SU-DHL-6 (cell line): ENCODE measurements around the gene MDN1.
"Not testable (repeated sequence)": the region's sequence is repeated elsewhere in the genome, so short reads cannot be mapped to it uniquely, and the experiment has no call there.

Experiments used
- H2AFZ ChIP-seq: fragments of 200-600 bp; sonication (generic); 2 replicates; pipeline ENCODE4 v1.6.1; 2014; ENCODE audit warnings: low read depth, mild to moderate bottlenecking, moderate library complexity, mixed read lengths, antibody characterized with exemption, low read length; ENCODE audit not compliant: severe bottlenecking
- H3F3A ChIP-seq: fragments of 200-600 bp; shearing (Covaris generic); 2 replicates; pipeline ENCODE4 v1.6.0; 2016; ENCODE audit warnings: antibody characterized with exemption, mild to moderate bottlenecking; ENCODE audit not compliant: insufficient read depth
- H3K27ac ChIP-seq: fragments of 200-600 bp; sonication (generic); 2 replicates; pipeline ENCODE4 v1.5.1; 2016; ENCODE audit warnings: low read depth, mild to moderate bottlenecking, low read length, moderate library complexity, mixed read lengths
- H3K27me3 ChIP-seq: fragments of 200-600 bp; sonication (generic), shearing (Covaris generic); 2 replicates; pipeline ENCODE4 v1.6.0; 2014; ENCODE audit warnings: mild to moderate bottlenecking, low read length
- H3K36me3 ChIP-seq: fragments of 200-600 bp; sonication (generic); 2 replicates; pipeline ENCODE4 v1.6.1; 2014; ENCODE audit warnings: mild to moderate bottlenecking, low read length, mixed read lengths
- H3K4me2 ChIP-seq: fragments of 300-600, 200-600 bp; shearing (Covaris generic), sonication (generic); 2 replicates; pipeline ENCODE4 v1.6.0; 2014; ENCODE audit warnings: low read length, low read depth, mild to moderate bottlenecking; ENCODE audit not compliant: poor library complexity, severe bottlenecking
- H3K4me3 ChIP-seq: fragments of 200-600 bp; sonication (generic); 2 replicates; pipeline ENCODE4 v1.5.1; 2014; ENCODE audit warnings: antibody characterized with exemption, low read length, mild to moderate bottlenecking, mixed read lengths; ENCODE audit not compliant: insufficient read depth, poor library complexity, severe bottlenecking
- H3K79me2 ChIP-seq: fragments of 200-600 bp; sonication (generic); 2 replicates; pipeline ENCODE4 v1.6.1; 2014; ENCODE audit warnings: mild to moderate bottlenecking, low read length, moderate library complexity; ENCODE audit not compliant: insufficient read depth
- H3K9ac ChIP-seq: fragments of 200-600 bp; sonication (generic); 2 replicates; pipeline ENCODE4 v1.7.0; 2014; ENCODE audit warnings: mild to moderate bottlenecking, low read length
- H3K9me2 ChIP-seq: fragments of 200-600 bp; sonication (generic); replicated peaks from 2 replicates; pipeline ENCODE4 v1.6.1; 2014; ENCODE audit warnings: low read length; ENCODE audit not compliant: insufficient read depth
- H3K9me3 ChIP-seq: fragments of 200-600 bp; sonication (generic); 2 replicates; pipeline ENCODE4 v1.6.1; 2014; ENCODE audit warnings: low read length, mixed read lengths; ENCODE audit not compliant: insufficient read depth
- H4K20me1 ChIP-seq: fragments of 200-600 bp; sonication (generic); 2 replicates; pipeline ENCODE4 v1.6.1; 2014; ENCODE audit warnings: low read depth, mild to moderate bottlenecking, antibody characterized with exemption, low read length, moderate library complexity, mixed read lengths
- EZH2phosphoT487 ChIP-seq: fragments of 200-600 bp; sonication (generic), shearing (Covaris generic); conservative IDR thresholded peaks from 2 replicates; pipeline ENCODE4 v1.6.1; 2018; ENCODE audit warnings: mild to moderate bottlenecking, antibody characterized with exemption, low read length, moderate library complexity, mixed read lengths
- TF ChIP-seq, protein P1 (sequence below): fragments of 200-600 bp; sonication (generic); IDR thresholded peaks from one replicate; pipeline ENCODE4 v1.5.1; 2017; ENCODE audit warnings: antibody characterized with exemption, mild to moderate bottlenecking, low read length, moderate library complexity; ENCODE audit not compliant: insufficient read depth, poor library complexity, severe bottlenecking

The MDN1 gene

DNA sequence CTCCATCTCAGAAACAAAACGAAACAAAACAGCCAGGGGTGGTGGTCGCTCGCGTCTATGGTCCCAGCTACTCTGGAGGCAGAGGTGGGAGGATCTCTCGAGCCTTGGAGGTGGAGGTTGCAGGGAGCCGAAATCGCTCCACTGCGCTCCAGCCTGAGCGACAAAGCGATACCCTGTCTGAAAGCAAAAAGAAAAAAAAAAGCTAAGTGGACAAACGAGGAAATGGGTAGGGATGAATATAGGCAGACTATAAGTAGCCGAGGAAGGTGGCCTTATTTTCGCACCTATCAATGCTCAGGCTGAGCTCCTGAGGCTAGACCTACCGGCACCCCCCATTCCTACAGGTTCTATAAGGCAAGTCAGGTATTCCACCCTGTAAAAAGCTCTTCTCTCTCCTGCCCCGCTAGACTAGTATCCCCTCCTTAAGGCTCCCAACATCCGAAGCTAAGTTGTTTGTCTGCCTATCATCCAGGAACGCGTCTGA, 9.4 kb upstream of the MDN1 start:
- Histone ChIP-seq H3K4me3 (peak overlapping the region; percentile 68), H2AFZ (peak overlapping the region; percentile 79), H3F3A (no peaks in the 10 kb centered on the region), H3K79me2 (peaks cover 27% of the 10 kb centered on the region), H3K9me2 (no peaks in the 10 kb centered on the region), H3K27ac (peak overlapping the region; percentile 71), H3K4me2 (peak overlapping the region; percentile 71), H3K27me3 (no peaks in the 10 kb centered on the region), H4K20me1 (no peaks in the 10 kb centered on the region), H3K36me3 (no peaks in the 10 kb centered on the region; the same call in 1 of the 2 replicates), H3K9ac (peak overlapping the region; percentile 91), H3K9me3 (no peaks in the 10 kb centered on the region)
- TF ChIP-seq, protein P1, sequence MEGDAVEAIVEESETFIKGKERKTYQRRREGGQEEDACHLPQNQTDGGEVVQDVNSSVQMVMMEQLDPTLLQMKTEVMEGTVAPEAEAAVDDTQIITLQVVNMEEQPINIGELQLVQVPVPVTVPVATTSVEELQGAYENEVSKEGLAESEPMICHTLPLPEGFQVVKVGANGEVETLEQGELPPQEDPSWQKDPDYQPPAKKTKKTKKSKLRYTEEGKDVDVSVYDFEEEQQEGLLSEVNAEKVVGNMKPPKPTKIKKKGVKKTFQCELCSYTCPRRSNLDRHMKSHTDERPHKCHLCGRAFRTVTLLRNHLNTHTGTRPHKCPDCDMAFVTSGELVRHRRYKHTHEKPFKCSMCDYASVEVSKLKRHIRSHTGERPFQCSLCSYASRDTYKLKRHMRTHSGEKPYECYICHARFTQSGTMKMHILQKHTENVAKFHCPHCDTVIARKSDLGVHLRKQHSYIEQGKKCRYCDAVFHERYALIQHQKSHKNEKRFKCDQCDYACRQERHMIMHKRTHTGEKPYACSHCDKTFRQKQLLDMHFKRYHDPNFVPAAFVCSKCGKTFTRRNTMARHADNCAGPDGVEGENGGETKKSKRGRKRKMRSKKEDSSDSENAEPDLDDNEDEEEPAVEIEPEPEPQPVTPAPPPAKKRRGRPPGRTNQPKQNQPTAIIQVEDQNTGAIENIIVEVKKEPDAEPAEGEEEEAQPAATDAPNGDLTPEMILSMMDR, result no peak
- no peak for TF ChIP-seq EZH2phosphoT487

DNA sequence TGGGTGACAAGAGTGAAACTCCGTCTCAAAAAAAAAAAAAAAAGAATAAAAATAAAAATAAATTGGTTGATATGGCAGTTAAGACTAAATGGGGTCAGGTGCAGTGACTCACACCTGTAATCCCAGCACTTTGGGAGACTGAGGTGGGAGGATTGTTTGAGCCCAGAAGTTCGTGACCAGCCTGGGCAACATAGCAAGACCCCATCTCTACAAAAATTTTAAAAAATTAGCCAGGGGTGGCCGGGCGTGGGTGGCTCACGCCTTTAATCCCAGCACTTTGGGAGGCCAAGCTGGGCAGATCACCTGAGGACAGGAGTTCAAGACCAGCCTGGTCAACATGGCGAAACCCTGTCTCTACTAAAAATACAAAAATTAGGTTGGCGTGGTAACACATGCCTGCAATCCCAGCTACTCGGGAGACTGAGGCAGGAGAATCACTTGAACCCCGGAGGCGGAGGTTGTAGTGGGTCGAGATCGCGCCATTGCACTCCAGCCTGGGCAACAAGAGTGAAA, 8.9 kb upstream of the MDN1 start:
- H3K9ac ChIP-seq, result peak overlapping the region; percentile 91
- H4K20me1 ChIP-seq, result not testable (repeated sequence)

DNA sequence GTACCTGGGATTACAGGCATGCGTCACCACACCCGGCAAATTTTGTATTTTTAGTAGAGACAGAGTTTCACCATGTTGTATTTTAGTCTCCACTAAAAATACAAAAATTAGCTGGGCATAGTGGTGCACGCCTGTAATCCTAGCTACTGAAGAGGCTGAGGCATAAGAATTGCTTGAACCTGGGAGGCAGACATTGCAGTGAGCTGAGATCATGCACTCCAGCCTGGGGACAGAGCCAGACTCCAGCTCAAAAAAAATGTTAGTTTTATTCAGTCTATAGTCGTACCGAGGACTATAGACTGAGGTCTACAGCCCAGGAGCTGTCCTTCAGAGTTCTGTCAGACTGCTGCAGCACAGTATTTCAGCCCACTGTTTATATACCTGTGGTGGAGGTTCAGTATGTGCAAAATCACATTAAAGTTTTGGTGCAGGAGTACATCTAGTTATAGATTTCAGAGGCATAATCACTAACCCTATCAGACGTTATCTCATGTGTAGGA, 6.5 kb upstream of the MDN1 start:
- TF ChIP-seq, protein P1, result no peak
- H3K36me3 ChIP-seq, result no peaks in the 10 kb centered on the region
- peaks cover 14% of the 10 kb centered on the region for H3K79me2 ChIP-seq
- H3K4me2 ChIP-seq, result no peak overlapping the region
- H4K20me1 ChIP-seq, result no peaks in the 10 kb centered on the region
- no peak overlapping the region for H3K9ac ChIP-seq
- no peak overlapping the region for H3K4me3 ChIP-seq
- no peaks in the 10 kb centered on the region for H3K9me2 ChIP-seq
- H3K9me3 ChIP-seq, result no peaks in the 10 kb centered on the region
- H3K27me3 ChIP-seq, result no peaks in the 10 kb centered on the region
- H2AFZ ChIP-seq, result no peak overlapping the region
- no peak overlapping the region for H3K27ac ChIP-seq
- H3F3A ChIP-seq, result no peaks in the 10 kb centered on the region

More for the DNA sequence above, 8.9 kb upstream of the MDN1 start:
- Histone ChIP-seq H3K79me2 (peaks cover 27% of the 10 kb centered on the region), H2AFZ (peak overlapping the region; percentile 79), H3K4me2 (peak overlapping the region; percentile 71), H3K4me3 (peak overlapping the region; percentile 68), H3K27ac (peak overlapping the region; percentile 71)
- H3K9me2 ChIP-seq, H3F3A ChIP-seq, H3K27me3 ChIP-seq, H3K9me3 ChIP-seq, H3K36me3 ChIP-seq: not testable (repeated sequence)

DNA sequence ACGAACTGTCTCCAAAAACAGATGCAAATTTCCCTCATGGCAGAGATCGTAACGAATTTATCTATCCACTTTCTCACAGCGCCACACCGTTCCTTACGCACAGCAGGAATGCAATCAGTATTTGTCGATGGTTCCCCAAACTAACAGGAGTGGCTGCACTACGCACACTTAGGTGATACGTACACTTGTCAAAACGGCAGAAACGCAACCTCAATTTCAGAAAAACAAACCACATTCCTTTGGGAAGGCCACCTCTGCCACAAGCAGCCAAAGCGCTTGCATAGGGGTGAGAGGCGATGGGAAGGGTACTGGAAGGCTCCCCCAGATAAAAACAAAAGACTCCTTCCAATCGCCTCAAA, 638 bp downstream of the MDN1 start:
- H3K4me3 ChIP-seq, result peak overlapping the region; percentile 84
- H2AFZ ChIP-seq, result peak overlapping the region; percentile 83
- TF ChIP-seq, protein P1, result no peak
- no peak for TF ChIP-seq EZH2phosphoT487
- no peaks in the 10 kb centered on the region for H3K27me3 ChIP-seq
- H3K79me2 ChIP-seq, result peaks cover 56% of the 10 kb centered on the region
- 0 out of 2 replicates have a peak, but pooled peaks cover 2% of the 10 kb centered on the region for H3F3A ChIP-seq
- H3K4me2 ChIP-seq, result peak overlapping the region; percentile 63
- no peaks in the 10 kb centered on the region for H3K9me2 ChIP-seq
- peaks cover 3% of the 10 kb centered on the region; the same call in 1 of the 2 replicates for H4K20me1 ChIP-seq
- H3K36me3 ChIP-seq, result no peaks in the 10 kb centered on the region
- H3K27ac ChIP-seq, result peak overlapping the region; percentile 47
- no peaks in the 10 kb centered on the region for H3K9me3 ChIP-seq
- peak overlapping the region; percentile 75 for H3K9ac ChIP-seq
